Activated CD4-positive, alpha-beta T cell treated with anti-CD3 and anti-CD28 coated beads, Interleukin-2, amount 10 ng/mL, durations not matched to agents 7 days and 5 days (primary cell): ENCODE data around the gene ZC3H12C. TPM values are rescaled to one million over a fixed set of nuclear protein-coding genes. Genes with fewer than 3 reads are reported as not detected.

ENCODE experiments used
- CTCF ChIA-PET: fragments of 350-600 bp; sonication (Branson Sonifier 250); formaldehyde crosslinking; loops from one replicate; lab custom pipeline; 2021; ENCODE audit warnings: antibody characterized with exemption; lab: Charles Lee
- POLR2A ChIA-PET: fragments of 350-600 bp; sonication (Branson Sonifier 250); formaldehyde crosslinking; loops from one replicate; lab custom pipeline; 2021; ENCODE audit warnings: antibody characterized with exemption; lab: Charles Lee
- DNase-seq: peaks from one replicate; pipeline ENCODE4 v3.0.0-alpha.2; 2020
- H3K27ac Mint-ChIP-seq: one replicate; pipeline ENCODE4 v1.8.0; 2021; ENCODE audit warnings: mild to moderate bottlenecking, moderate library complexity, mixed read lengths
- H3K27me3 Mint-ChIP-seq: one replicate; pipeline ENCODE4 v1.8.0; 2021; ENCODE audit warnings: mixed read lengths
- H3K36me3 Mint-ChIP-seq: one replicate; pipeline ENCODE4 v1.8.0; 2021; ENCODE audit warnings: low read depth, mixed read lengths
- H3K4me1 Mint-ChIP-seq: one replicate; pipeline ENCODE4 v1.8.0; 2021; ENCODE audit warnings: mixed read lengths
- H3K4me3 Mint-ChIP-seq: one replicate; pipeline ENCODE4 v1.8.0; 2021; ENCODE audit warnings: mild to moderate bottlenecking, moderate library complexity, mixed read lengths
- H3K9me3 Mint-ChIP-seq: one replicate; pipeline ENCODE4 v1.8.0; 2021; ENCODE audit warnings: mixed read lengths
- total RNA-seq, 2 experiments: library from RNA; stranded (reverse); gene quantifications; one replicate each; pipeline ENCODE4 v1.2.3, GENCODE V29; 2021

Gene ZC3H12C
- total RNA-seq, 2 experiments from 2014 or later: 0.40 to 0.50 TPM

- H3K9me3 Mint-ChIP-seq: no peaks in the 10 kb centered on the region
- H3K36me3 Mint-ChIP-seq: no peaks in the 10 kb centered on the region
- H3K4me1 Mint-ChIP-seq: no peaks in the 10 kb centered on the region
- CTCF ChIA-PET: no interaction called here
- DNase-seq: no peak
- H3K4me3 Mint-ChIP-seq: no peak overlapping the region
- no peak overlapping the region for H3K27ac Mint-ChIP-seq
- peaks cover 7% of the 10 kb centered on the region for H3K27me3 Mint-ChIP-seq
- POLR2A ChIA-PET: no interaction called here
Measured at GRCh38 chr11:110148775-110149744, 55.9 kb downstream of the ZC3H12C start.

GRCh38 chr11:110152199-110152598 is 59.0 kb downstream of the ZC3H12C start:
- ChIA-PET CTCF (no interaction called here), POLR2A (interaction anchor here (0.7 kb wide), 1 partner anchor 146 kb away, joined by 3 read pairs; no protein-coding TSS in a partner anchor)
- Mint-ChIP-seq H3K9me3 (no peaks in the 10 kb centered on the region), H3K27ac (no peak overlapping the region), H3K36me3 (no peaks in the 10 kb centered on the region), H3K4me1 (no peaks in the 10 kb centered on the region), H3K27me3 (peaks cover 9% of the 10 kb centered on the region), H3K4me3 (no peak overlapping the region)
- DNase-seq: no peak

GRCh38 chr11:110153474-110153873 is 60.3 kb downstream of the ZC3H12C start:
- Mint-ChIP-seq H3K36me3 (no peaks in the 10 kb centered on the region), H3K27ac (no peak overlapping the region), H3K4me1 (no peaks in the 10 kb centered on the region), H3K4me3 (no peak overlapping the region), H3K9me3 (no peaks in the 10 kb centered on the region), H3K27me3 (peaks cover 9% of the 10 kb centered on the region)
- ChIA-PET CTCF (no interaction called here), POLR2A (no interaction called here)
- no peak for DNase-seq

- peaks cover 5% of the 10 kb centered on the region for H3K27me3 Mint-ChIP-seq
- ChIA-PET CTCF (no interaction called here), POLR2A (no interaction called here)
- no peak for DNase-seq
- H3K4me1 Mint-ChIP-seq: no peaks in the 10 kb centered on the region
- no peak overlapping the region for H3K4me3 Mint-ChIP-seq
- H3K36me3 Mint-ChIP-seq: no peaks in the 10 kb centered on the region
- no peaks in the 10 kb centered on the region for H3K9me3 Mint-ChIP-seq
- H3K27ac Mint-ChIP-seq: no peak overlapping the region
Measured at GRCh38 chr11:110156503-110156902, 63.3 kb downstream of the ZC3H12C start.

- no peaks in the 10 kb centered on the region for H3K36me3 Mint-ChIP-seq
- POLR2A ChIA-PET: no interaction called here
- H3K4me1 Mint-ChIP-seq: no peaks in the 10 kb centered on the region
- CTCF ChIA-PET: no interaction called here
- no peak overlapping the region for H3K27ac Mint-ChIP-seq
- no peak overlapping the region for H3K4me3 Mint-ChIP-seq
- DNase-seq: no peak
- H3K9me3 Mint-ChIP-seq: no peaks in the 10 kb centered on the region
- H3K27me3 Mint-ChIP-seq: peaks cover 5% of the 10 kb centered on the region
Measured at GRCh38 chr11:110158317-110159200, 65.4 kb downstream of the ZC3H12C start.

- Mint-ChIP-seq H3K27me3 (peaks cover 3% of the 10 kb centered on the region), H3K27ac (no peak overlapping the region), H3K4me1 (no peaks in the 10 kb centered on the region), H3K9me3 (no peaks in the 10 kb centered on the region), H3K36me3 (no peaks in the 10 kb centered on the region), H3K4me3 (no peak overlapping the region)
- ChIA-PET POLR2A (no interaction called here), CTCF (interaction anchor here (0.6 kb wide), 1 partner anchor 226 kb away, joined by 4 read pairs; no protein-coding TSS in a partner anchor)
- DNase-seq: no peak
Measured at GRCh38 chr11:110159476-110159875, 66.3 kb downstream of the ZC3H12C start.

- ChIA-PET POLR2A (no interaction called here), CTCF (interaction anchor here (0.6 kb wide), 1 partner anchor 226 kb away, joined by 4 read pairs; no protein-coding TSS in a partner anchor)
- Mint-ChIP-seq H3K4me3 (no peak overlapping the region), H3K9me3 (no peaks in the 10 kb centered on the region), H3K4me1 (no peaks in the 10 kb centered on the region), H3K27me3 (peaks cover 3% of the 10 kb centered on the region), H3K27ac (no peak overlapping the region), H3K36me3 (no peaks in the 10 kb centered on the region)
- no peak for DNase-seq
Measured at GRCh38 chr11:110160016-110160415, 66.8 kb downstream of the ZC3H12C start.

- H3K36me3 Mint-ChIP-seq: no peaks in the 10 kb centered on the region
- CTCF ChIA-PET: interaction anchor here (0.6 kb wide), 1 partner anchor 256 kb away, joined by 5 read pairs; no protein-coding TSS in a partner anchor
- no peak overlapping the region for H3K4me3 Mint-ChIP-seq
- H3K27me3 Mint-ChIP-seq: peaks cover 3% of the 10 kb centered on the region
- no peak for DNase-seq
- H3K27ac Mint-ChIP-seq: no peak overlapping the region
- POLR2A ChIA-PET: no interaction called here
- no peaks in the 10 kb centered on the region for H3K9me3 Mint-ChIP-seq
- no peaks in the 10 kb centered on the region for H3K4me1 Mint-ChIP-seq
Measured at GRCh38 chr11:110160437-110160836, 67.2 kb downstream of the ZC3H12C start.

GRCh38 chr11:110161061-110161460 is 67.9 kb downstream of the ZC3H12C start:
- Mint-ChIP-seq H3K9me3 (no peaks in the 10 kb centered on the region), H3K27me3 (no peaks in the 10 kb centered on the region), H3K36me3 (no peaks in the 10 kb centered on the region), H3K4me1 (no peaks in the 10 kb centered on the region), H3K4me3 (no peak overlapping the region), H3K27ac (no peak overlapping the region)
- POLR2A ChIA-PET: no interaction called here
- no peak for DNase-seq
- CTCF ChIA-PET: no interaction called here

GRCh38 chr11:110162216-110162615 is 69.0 kb downstream of the ZC3H12C start:
- H3K36me3 Mint-ChIP-seq: no peaks in the 10 kb centered on the region
- no peaks in the 10 kb centered on the region for H3K9me3 Mint-ChIP-seq
- H3K27ac Mint-ChIP-seq: no peak overlapping the region
- no peak overlapping the region for H3K4me3 Mint-ChIP-seq
- DNase-seq: no peak
- ChIA-PET CTCF (no interaction called here), POLR2A (no interaction called here)
- peaks cover 5% of the 10 kb centered on the region for H3K27me3 Mint-ChIP-seq
- no peaks in the 10 kb centered on the region for H3K4me1 Mint-ChIP-seq

GRCh38 chr11:110165039-110165925 is 72.1 kb downstream of the ZC3H12C start:
- Mint-ChIP-seq H3K27ac (no peak overlapping the region), H3K4me1 (no peaks in the 10 kb centered on the region), H3K36me3 (no peaks in the 10 kb centered on the region), H3K9me3 (no peaks in the 10 kb centered on the region), H3K27me3 (peaks cover 5% of the 10 kb centered on the region), H3K4me3 (no peak overlapping the region)
- ChIA-PET POLR2A (interaction anchor here (0.6 kb wide), 1 partner anchor 965 kb away, joined by 3 read pairs; no protein-coding TSS in a partner anchor), CTCF (interaction anchor here (0.7 kb wide), 1 partner anchor 196 kb away, joined by 3 read pairs; no protein-coding TSS in a partner anchor)
- DNase-seq: no peak
